Uterus (tissue), 2 donors: ENCODE measurements around the gene SH3BP2.

Experiments used
- POLR2A ChIP-seq, 2 donors: fragments of 450-650 bp; IDR thresholded peaks; one replicate each; pipeline ENCODE4 v1.6.1; 2016; ENCODE audit warnings: antibody characterized with exemption in 2 of 2, mild to moderate bottlenecking in 1 of 2, moderate library complexity in 1 of 2
- TF ChIP-seq, protein P1 (sequence below), 4 experiments: fragments of 200-600 bp in 2 of 4; fragments of 450-650 bp in 2 of 4; sonication (generic) in 2 of 4; IDR thresholded peaks; one replicate each; pipeline ENCODE4 v1.5.1; 2016 to 2019; ENCODE audit warnings: antibody characterized with exemption in 4 of 4, mild to moderate bottlenecking in 2 of 4, moderate library complexity in 1 of 4

- TF ChIP-seq, protein P1, sequence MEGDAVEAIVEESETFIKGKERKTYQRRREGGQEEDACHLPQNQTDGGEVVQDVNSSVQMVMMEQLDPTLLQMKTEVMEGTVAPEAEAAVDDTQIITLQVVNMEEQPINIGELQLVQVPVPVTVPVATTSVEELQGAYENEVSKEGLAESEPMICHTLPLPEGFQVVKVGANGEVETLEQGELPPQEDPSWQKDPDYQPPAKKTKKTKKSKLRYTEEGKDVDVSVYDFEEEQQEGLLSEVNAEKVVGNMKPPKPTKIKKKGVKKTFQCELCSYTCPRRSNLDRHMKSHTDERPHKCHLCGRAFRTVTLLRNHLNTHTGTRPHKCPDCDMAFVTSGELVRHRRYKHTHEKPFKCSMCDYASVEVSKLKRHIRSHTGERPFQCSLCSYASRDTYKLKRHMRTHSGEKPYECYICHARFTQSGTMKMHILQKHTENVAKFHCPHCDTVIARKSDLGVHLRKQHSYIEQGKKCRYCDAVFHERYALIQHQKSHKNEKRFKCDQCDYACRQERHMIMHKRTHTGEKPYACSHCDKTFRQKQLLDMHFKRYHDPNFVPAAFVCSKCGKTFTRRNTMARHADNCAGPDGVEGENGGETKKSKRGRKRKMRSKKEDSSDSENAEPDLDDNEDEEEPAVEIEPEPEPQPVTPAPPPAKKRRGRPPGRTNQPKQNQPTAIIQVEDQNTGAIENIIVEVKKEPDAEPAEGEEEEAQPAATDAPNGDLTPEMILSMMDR (IDR thresholded peaks at IDR 0.05) = no peak
- TF ChIP-seq POLR2A (IDR thresholded peaks at IDR 0.05) = no peak
These were observed 73.4 kb downstream of the SH3BP2 start for GRCh38 chr4:2866160-2866861.
